Measurements from ENCODE around the gene CDT1. TPM values are rescaled to one million over a fixed set of nuclear protein-coding genes. Genes with fewer than 3 reads are reported as not detected.

Gene CDT1
- 28.0 to 36.0 TPM (median 34.9 TPM) in 5 replicates for total RNA-seq (2022; extraction: Qiagen RNA extraction)

GRCh38 chr16:88803264-88803987 lies at the start of gene CDT1:
Gene CDT1 (plus strand): TSS chr16:88803789. CDS start chr16:88803832, 43 bp downstream.

GRCh38 chr16:88785106-88785924 lies 18.3 kb upstream of the CDT1 start, which contains the start of gene PIEZO1:
Gene PIEZO1 (minus strand): TSS chr16:88785220. CDS start chr16:88784964, 256 bp downstream.

GRCh38 chr16:88811769-88812512 lies 8.4 kb downstream of the CDT1 start, which contains the start of gene APRT:
Gene APRT (minus strand): TSS chr16:88811928. CDS start chr16:88811899, 29 bp downstream.

GRCh38 chr16:88856828-88857727 lies 53.5 kb downstream of the CDT1 start, which contains the start of the genes GALNS and TRAPPC2L:
Gene GALNS (minus strand): TSS chr16:88856947. CDS start chr16:88856877, 70 bp downstream.
Gene TRAPPC2L (plus strand): TSS chr16:88857127. CDS start chr16:88857151, 24 bp downstream.

Other genes starting within 250 kb of the CDT1 start
- gene ZC3H18, start 233.4 kb upstream of the CDT1 start, total RNA-seq (2022; extraction: Qiagen RNA extraction): 50.1 to 53.6 TPM (median 53.0 TPM) in 5 replicates
- not detected in 5 replicates for gene IL17C, start 165.2 kb upstream of the CDT1 start, total RNA-seq (2022; extraction: Qiagen RNA extraction)
- 230 to 330 TPM (median 300 TPM) in 5 replicates for gene CYBA, start 152.7 kb upstream of the CDT1 start, total RNA-seq (2022; extraction: Qiagen RNA extraction)
- gene MVD, start 140.7 kb upstream of the CDT1 start, total RNA-seq (2022; extraction: Qiagen RNA extraction): 20.3 to 24.6 TPM (median 23.8 TPM) in 5 replicates
- gene SNAI3, start 117.3 kb upstream of the CDT1 start, total RNA-seq (2022; extraction: Qiagen RNA extraction): 0.14 to 0.28 TPM (median 0.16 TPM) in 5 replicates
- gene RNF166, start 97.4 kb upstream of the CDT1 start, total RNA-seq (2022; extraction: Qiagen RNA extraction): 11.7 to 18.3 TPM (median 17.1 TPM) in 5 replicates
- gene CTU2, start 97.3 kb upstream of the CDT1 start, total RNA-seq (2022; extraction: Qiagen RNA extraction): 24.3 to 36.6 TPM (median 33.9 TPM) in 5 replicates
- 100 to 156 TPM (median 149 TPM) in 5 replicates for gene PIEZO1, start 18.6 kb upstream of the CDT1 start, total RNA-seq (2022; extraction: Qiagen RNA extraction)
- gene APRT, start 8.1 kb downstream of the CDT1 start, total RNA-seq (2022; extraction: Qiagen RNA extraction): 277 to 450 TPM (median 414 TPM) in 5 replicates
- 34.6 to 49.5 TPM (median 48.9 TPM) in 5 replicates for gene GALNS, start 53.2 kb downstream of the CDT1 start, total RNA-seq (2022; extraction: Qiagen RNA extraction)
- gene TRAPPC2L, start 53.3 kb downstream of the CDT1 start, total RNA-seq (2022; extraction: Qiagen RNA extraction): 99.3 to 128 TPM (median 107 TPM) in 5 replicates
- not detected in 5 replicates for gene PABPN1L, start 62.9 kb downstream of the CDT1 start, total RNA-seq (2022; extraction: Qiagen RNA extraction)
- 0.22 to 0.56 TPM (median 0.31 TPM) in 5 replicates for gene CBFA2T3, start 173.4 kb downstream of the CDT1 start, total RNA-seq (2022; extraction: Qiagen RNA extraction)

Data from A549 treated with CORT108297 at 1 μM for 4 hours (cell line).